Muscle layer of duodenum (tissue), 2 donors: ENCODE results near the gene CATSPERB.
"Not testable (repeated sequence)": the region's sequence is repeated elsewhere in the genome, so short reads cannot be mapped to it uniquely, and the experiment has no call there.

Experiments
- H3K27ac ChIP-seq: one replicate; pipeline ENCODE4 v1.7.0; 2013; ENCODE audit warnings: mild to moderate bottlenecking, low read length
- H3K27me3 ChIP-seq: one replicate; pipeline ENCODE4 v1.7.0; 2013; ENCODE audit warnings: low read depth, mild to moderate bottlenecking, control low read depth, low read length
- H3K36me3 ChIP-seq, 2 donors: one replicate each; pipeline ENCODE4 v1.7.0; 2013; ENCODE audit warnings: low read length in 2 of 2, control low read depth in 1 of 2, mild to moderate bottlenecking in 1 of 2; ENCODE audit not compliant: insufficient read depth in 2 of 2, control insufficient read depth in 1 of 2
- H3K4me1 ChIP-seq, 2 donors: one replicate each; pipeline ENCODE4 v1.7.0; 2013; ENCODE audit warnings: low read length in 2 of 2, mild to moderate bottlenecking in 2 of 2, control low read depth in 1 of 2, moderate library complexity in 1 of 2; ENCODE audit not compliant: insufficient read depth in 2 of 2, control insufficient read depth in 1 of 2
- H3K4me3 ChIP-seq, 2 donors: one replicate each; pipeline ENCODE4 v1.7.0; 2013; ENCODE audit warnings: low read length in 2 of 2, low read depth in 1 of 2, mild to moderate bottlenecking in 1 of 2
- H3K9me3 ChIP-seq, 2 donors: one replicate each; pipeline ENCODE4 v1.7.0; 2013; ENCODE audit warnings: low read length in 2 of 2, control low read depth in 1 of 2, mild to moderate bottlenecking in 1 of 2; ENCODE audit not compliant: control insufficient read depth in 1 of 2
- donor health status: healthy.

CATSPERB gene

DNA sequence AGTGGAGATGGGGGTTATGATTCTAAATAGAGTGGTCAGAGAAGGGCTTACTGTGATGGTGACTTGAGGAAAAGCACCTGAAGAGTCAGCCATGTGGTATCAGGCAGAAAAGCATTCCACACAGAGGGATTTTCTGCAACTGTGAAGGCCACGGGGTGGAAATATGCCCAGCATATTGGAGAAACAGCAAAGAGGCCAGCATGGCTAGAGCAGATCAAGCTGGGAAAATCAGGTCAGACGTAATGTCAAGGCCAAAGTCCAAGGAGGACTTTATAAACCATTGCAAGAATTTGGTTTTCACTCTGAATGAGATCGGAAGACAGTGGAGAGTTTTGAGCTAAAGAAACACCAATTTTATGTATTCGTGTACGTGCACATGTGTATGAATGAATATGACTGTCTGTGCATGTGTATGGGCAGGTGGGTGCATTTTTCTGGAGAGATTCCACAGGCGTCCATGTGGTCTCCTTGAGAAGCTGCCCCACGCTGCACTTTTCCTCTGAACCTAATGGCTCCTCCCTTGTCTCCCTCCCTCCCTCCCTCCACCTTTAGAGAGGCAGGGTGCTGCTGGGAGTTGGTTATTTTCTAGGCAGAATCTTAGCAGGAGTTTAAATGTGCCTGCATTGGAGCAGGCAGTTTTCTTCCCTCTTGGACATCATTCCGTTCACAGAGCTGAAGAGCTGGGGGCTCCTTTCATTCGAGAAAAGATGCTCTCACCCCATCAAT, 124.4 kb downstream of the CATSPERB start:
- no peak overlapping the region for H3K27ac ChIP-seq
- no peaks in the 10 kb centered on the region for H3K9me3 ChIP-seq
- no peaks in the 10 kb centered on the region for H3K4me1 ChIP-seq
- no peaks in the 10 kb centered on the region for H3K36me3 ChIP-seq
- no peaks in the 10 kb centered on the region for H3K27me3 ChIP-seq
- H3K4me3 ChIP-seq: no peak overlapping the region

DNA sequence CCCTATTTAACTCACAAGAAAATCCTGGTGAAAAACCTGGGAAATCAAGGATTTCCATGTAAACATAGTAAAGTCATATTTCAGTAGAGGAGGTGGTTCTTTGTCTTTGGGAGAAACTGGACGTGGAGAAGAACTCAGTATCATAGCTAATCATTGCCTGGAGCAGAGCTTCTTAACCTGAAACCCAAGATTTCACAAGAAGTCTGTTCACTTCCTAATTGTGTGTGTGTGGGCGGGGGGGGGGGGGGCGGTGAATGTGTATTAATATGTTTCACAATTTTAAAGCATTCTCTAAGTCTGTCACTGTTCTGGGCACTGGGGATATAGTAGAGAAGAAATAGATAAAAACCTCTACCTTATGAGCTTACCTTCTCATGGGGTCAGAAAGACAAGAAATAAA, 125.0 kb downstream of the CATSPERB start:
- Histone ChIP-seq H3K9me3 (no peaks in the 10 kb centered on the region), H3K27ac (no peak overlapping the region), H3K36me3 (no peaks in the 10 kb centered on the region), H3K27me3 (no peaks in the 10 kb centered on the region), H3K4me3 (no peak overlapping the region), H3K4me1 (no peaks in the 10 kb centered on the region)

DNA sequence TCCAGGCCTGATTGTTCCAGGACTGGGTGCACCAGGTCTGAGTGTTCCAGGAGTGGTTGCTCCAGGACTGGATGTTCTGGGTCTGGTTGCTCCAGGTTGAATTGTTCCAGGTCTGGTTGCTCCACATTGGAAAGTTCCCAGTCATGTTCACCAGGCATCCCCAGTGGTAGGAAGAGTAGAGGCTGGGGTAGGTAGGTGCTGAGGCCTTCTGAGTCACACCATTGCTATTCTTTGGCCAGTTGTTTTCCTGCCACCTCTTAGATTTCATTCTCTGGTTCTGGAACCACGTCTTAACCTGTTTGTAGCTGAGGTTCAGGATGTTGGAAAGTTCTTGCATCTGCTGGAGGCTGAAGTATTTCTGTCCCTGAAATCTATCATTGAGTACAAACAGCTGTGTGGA, 127.3 kb downstream of the CATSPERB start:
- H3K27me3 ChIP-seq, H3K27ac ChIP-seq, H3K9me3 ChIP-seq, H3K4me1 ChIP-seq, H3K36me3 ChIP-seq, H3K4me3 ChIP-seq: not testable (repeated sequence)

DNA sequence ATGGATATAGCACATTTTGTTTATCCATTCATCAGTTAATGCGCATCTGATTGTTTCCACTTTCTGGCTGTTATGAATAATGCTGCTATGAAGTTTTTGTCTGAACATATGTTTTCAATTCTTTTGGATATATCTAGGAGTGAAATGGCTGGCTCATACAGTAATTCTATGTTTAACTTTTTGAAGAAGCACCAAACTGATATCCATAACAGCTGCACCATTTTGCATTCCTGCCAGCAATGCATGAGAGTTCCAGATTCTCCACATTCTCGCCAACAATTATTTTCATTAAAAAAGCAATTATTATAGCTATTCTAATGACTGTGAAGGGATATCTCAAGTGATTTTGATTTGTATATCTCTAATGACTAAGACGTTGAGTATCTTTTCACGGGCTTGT, 131.9 kb downstream of the CATSPERB start:
- no peak overlapping the region for H3K27ac ChIP-seq
- H3K4me3 ChIP-seq: no peak overlapping the region
- peaks cover 0 to 4% of the 10 kb centered on the region in 2 donors for H3K9me3 ChIP-seq
- H3K36me3 ChIP-seq: no peaks in the 10 kb centered on the region
- no peaks in the 10 kb centered on the region for H3K27me3 ChIP-seq
- no peaks in the 10 kb centered on the region for H3K4me1 ChIP-seq

DNA sequence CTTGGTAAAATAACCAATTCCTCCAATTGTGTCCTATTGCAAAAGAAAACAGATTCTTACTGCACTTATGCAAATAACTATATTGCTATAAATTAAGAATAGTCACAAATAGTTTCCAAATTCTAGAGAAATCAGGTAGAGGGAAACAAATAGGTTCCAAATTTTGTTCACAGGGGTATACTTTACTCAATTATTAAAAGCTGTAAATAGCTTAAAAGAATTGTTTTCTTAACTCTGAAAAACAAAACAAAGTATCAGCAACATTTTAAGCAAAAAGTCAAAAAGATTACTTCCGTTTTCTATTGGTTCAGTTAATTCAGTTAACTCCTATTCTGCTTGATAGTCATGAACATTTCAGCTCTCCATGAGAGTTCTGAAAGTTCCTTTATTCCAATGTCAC, 136.2 kb downstream of the CATSPERB start:
- H3K4me1 ChIP-seq: no peaks in the 10 kb centered on the region
- H3K36me3 ChIP-seq: no peaks in the 10 kb centered on the region
- H3K4me3 ChIP-seq: no peak overlapping the region
- H3K27ac ChIP-seq: no peak overlapping the region
- no peaks in the 10 kb centered on the region for H3K27me3 ChIP-seq
- H3K9me3 ChIP-seq: peaks cover 0 to 4% of the 10 kb centered on the region in 2 donors

DNA sequence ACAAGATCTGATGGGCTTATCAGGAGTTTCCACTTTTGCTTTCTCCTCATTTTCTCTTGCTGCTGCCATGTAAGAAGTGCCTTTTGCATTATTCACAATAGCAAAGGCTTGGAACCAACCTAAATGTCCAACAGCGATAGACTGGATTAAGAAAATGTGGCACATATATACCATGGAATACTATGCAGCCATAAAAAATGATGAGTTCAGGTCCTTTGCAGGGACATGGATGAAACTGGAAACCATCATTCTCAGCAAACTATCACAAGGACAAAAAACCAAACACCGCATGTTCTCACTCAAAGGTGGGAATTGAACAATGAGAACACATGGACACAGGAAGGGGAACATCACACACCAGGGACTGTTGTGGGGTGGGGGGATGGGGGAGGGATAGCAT, 137.9 kb downstream of the CATSPERB start:
- H3K36me3 ChIP-seq, H3K4me1 ChIP-seq, H3K27me3 ChIP-seq, H3K4me3 ChIP-seq, H3K9me3 ChIP-seq, H3K27ac ChIP-seq: not testable (repeated sequence)

DNA sequence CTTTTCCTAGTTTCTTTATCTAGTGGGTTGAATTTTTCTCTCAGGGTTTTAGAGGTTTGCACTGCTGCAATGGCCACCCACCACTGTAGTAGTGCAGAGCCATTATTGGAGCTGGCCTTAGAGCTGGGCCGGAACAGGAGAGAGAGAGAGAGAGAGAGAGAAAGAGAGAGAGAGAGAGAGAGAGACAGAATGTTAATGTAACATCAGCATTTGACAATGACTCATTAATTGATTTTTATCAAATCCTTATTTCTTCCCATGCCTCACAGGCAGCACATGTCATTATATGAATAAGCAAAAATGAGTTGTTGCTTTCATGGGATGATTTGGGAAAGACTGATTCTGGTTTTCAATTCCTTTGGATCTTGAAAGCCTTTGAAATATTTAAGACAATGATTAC, 145.5 kb downstream of the CATSPERB start:
- Histone ChIP-seq H3K4me3 (no peak overlapping the region), H3K27ac (no peak overlapping the region), H3K9me3 (no peaks in the 10 kb centered on the region), H3K4me1 (no peaks in the 10 kb centered on the region), H3K36me3 (no peaks in the 10 kb centered on the region), H3K27me3 (no peaks in the 10 kb centered on the region)

DNA sequence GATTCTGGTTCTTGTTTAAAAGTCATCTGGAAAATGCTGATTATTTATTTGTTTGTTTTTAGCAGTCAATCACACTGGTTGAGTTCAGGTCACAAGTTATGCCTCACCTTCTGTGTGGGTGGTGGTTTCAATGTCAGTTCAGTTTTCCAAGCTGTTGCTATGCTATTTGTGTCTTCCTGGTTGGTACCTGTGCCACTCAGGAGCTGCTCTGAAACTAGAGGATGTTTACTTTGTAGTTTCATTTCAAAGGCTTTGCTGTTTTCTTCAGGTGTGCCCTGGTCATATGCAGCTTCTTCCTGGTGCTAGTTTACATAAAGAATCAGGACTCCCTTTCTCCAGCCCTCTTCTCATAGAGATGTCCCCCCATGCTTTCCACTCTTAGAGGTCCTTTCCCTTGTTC, 146.0 kb downstream of the CATSPERB start:
- H3K4me1 ChIP-seq: no peaks in the 10 kb centered on the region
- no peak overlapping the region for H3K4me3 ChIP-seq
- H3K9me3 ChIP-seq: no peaks in the 10 kb centered on the region
- no peaks in the 10 kb centered on the region for H3K27me3 ChIP-seq
- H3K36me3 ChIP-seq: no peaks in the 10 kb centered on the region
- H3K27ac ChIP-seq: no peak overlapping the region

DNA sequence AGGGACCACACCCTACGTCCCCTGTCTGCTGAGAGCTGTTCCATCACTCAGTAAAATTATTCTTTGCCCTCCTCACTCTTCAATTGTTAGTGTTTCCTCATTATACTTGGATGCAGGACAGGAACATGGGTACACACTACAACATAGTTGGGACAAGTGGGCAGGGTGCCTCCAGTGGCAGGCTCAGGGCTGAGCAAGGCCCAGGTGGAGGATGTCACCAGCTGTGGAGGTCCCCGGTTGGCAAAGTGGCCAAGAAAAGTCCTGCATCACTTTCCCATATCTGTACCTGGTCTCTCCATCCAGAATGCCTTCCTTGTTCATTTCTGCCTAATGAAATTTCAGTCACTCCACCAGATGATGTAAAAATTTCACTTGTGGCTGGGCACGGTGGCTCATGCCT, 149.1 kb downstream of the CATSPERB start:
- Histone ChIP-seq H3K27ac (no peak overlapping the region), H3K9me3 (no peaks in the 10 kb centered on the region), H3K4me3 (no peak overlapping the region), H3K4me1 (no peaks in the 10 kb centered on the region), H3K36me3 (no peaks in the 10 kb centered on the region), H3K27me3 (no peaks in the 10 kb centered on the region)

DNA sequence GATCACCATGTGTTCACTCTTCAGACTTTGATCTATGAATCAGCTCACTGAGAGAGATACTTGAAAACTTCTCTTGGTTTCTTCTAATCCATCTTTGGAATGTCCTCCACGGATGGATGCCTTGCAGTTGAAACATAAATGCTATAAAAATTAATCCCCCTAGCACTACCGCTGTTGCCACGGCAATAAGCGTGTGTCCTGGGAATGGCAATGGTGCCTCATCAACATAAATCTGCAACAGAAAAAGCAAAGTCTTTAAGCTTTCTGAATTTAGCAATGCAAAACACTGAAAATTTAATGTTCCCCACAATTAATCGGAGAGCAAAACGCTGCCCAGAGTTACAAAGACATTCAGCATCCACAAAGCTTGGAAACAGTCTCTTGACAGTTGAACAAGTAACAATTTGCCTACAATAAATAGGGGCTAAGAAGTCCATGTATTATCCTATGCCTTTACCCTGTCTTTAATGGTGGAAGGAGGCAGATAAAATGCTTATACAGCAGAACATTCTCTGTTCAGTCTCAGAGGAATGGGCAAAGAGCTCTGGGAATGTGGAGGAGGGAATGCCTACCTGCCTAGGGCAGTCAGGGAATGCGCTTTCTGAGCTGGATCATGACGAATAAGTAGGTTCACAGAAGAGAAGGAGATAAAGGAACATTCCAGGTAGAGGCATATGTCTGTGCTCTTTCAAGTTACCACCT, 150.9 kb downstream of the CATSPERB start:
- no peaks in the 10 kb centered on the region for H3K27me3 ChIP-seq
- H3K4me1 ChIP-seq: no peaks in the 10 kb centered on the region
- no peaks in the 10 kb centered on the region for H3K36me3 ChIP-seq
- no peak overlapping the region for H3K4me3 ChIP-seq
- H3K9me3 ChIP-seq: no peaks in the 10 kb centered on the region
- no peak overlapping the region for H3K27ac ChIP-seq

DNA sequence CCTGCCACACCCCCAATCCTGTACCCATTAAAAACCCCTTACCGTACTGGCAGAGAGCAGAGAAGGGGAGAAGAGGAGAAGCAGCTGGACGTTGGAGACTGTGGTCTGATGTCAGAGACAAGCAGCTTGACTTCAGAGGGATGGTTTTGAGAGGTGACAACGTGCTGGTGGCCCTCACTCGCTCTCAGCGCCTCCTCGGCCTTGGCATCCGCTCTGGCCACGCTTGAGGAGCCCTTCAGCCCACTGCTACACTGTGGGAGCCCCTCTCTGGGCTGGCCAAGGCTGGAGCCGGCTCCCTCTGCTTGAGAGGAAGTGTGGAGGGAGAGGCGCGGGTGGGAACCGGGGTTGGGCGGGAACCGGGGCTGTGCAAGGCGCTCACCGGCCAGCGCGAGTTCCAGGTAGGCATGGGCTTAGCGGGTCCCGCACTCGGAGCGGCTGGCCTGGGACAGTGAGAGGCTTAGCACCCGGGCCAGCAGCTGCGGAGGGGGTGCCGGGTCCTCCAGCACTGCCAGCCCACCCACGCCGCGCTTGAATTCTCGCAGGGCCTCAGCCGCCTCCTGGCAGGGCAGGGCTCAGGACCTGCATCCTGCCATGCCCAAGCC, 154.2 kb downstream of the CATSPERB start:
- no peaks in the 10 kb centered on the region for H3K27me3 ChIP-seq
- H3K4me3 ChIP-seq: no peak overlapping the region
- H3K9me3 ChIP-seq: no peaks in the 10 kb centered on the region
- H3K36me3 ChIP-seq: no peaks in the 10 kb centered on the region
- peaks cover 0 to 6% of the 10 kb centered on the region in 2 donors for H3K4me1 ChIP-seq
- no peak overlapping the region for H3K27ac ChIP-seq
